Osteoblast (primary cell): Measurements from ENCODE around the gene TRPV4. TPM values are rescaled to one million over a fixed set of nuclear protein-coding genes. Genes with fewer than 3 reads are reported as not detected.

Experiments used
- DNase-seq: peaks from one replicate; pipeline ENCODE4 v3.0.0; 2011; ENCODE audit warnings: low spot score, mixed read lengths; ENCODE audit not compliant: insufficient read length; ENCODE audit errors: missing footprints
- H2AFZ ChIP-seq: 2 replicates; pipeline ENCODE4 v1.6.0; 2011; ENCODE audit warnings: mild to moderate bottlenecking, low read length
- H3K27ac ChIP-seq: 2 replicates; pipeline ENCODE4 v1.5.1; 2011; ENCODE audit warnings: mild to moderate bottlenecking, low read depth, low read length, moderate library complexity
- H3K27me3 ChIP-seq: 2 replicates; pipeline ENCODE4 v1.6.0; 2012; ENCODE audit warnings: mild to moderate bottlenecking, control low read depth, inconsistent platforms, low read length, moderate library complexity; ENCODE audit not compliant: insufficient read depth
- H3K36me3 ChIP-seq: 2 replicates; pipeline ENCODE4 v1.5.1; 2011; ENCODE audit warnings: mild to moderate bottlenecking, low read length, control low read depth, moderate library complexity; ENCODE audit not compliant: insufficient read depth
- H3K4me1 ChIP-seq: 2 replicates; pipeline ENCODE4 v1.5.1; 2011; ENCODE audit warnings: mild to moderate bottlenecking, low read length, control low read depth, moderate library complexity; ENCODE audit not compliant: insufficient read depth
- H3K4me2 ChIP-seq: 2 replicates; pipeline ENCODE4 v1.6.0; 2011; ENCODE audit warnings: mild to moderate bottlenecking, low read length; ENCODE audit not compliant: insufficient read depth
- H3K4me3 ChIP-seq: fragments of 200-600 bp; sonication (generic); 3 replicates; pipeline ENCODE4 v1.5.1; 2012; ENCODE audit warnings: mild to moderate bottlenecking, low read length, inconsistent platforms; ENCODE audit not compliant: insufficient read depth
- H3K79me2 ChIP-seq: 2 replicates; pipeline ENCODE4 v1.6.0; 2012; ENCODE audit warnings: mild to moderate bottlenecking, low read length, control low read depth, inconsistent platforms; ENCODE audit not compliant: insufficient read depth
- H3K9me3 ChIP-seq: 2 replicates; pipeline ENCODE4 v1.5.1; 2011; ENCODE audit warnings: low read depth, low read length, control low read depth
- H4K20me1 ChIP-seq: 2 replicates; pipeline ENCODE4 v1.6.0; 2012; ENCODE audit warnings: mild to moderate bottlenecking, low read length, control low read depth; ENCODE audit not compliant: insufficient read depth
- CTCF ChIP-seq: IDR thresholded peaks from 2 replicates; pipeline ENCODE4 v1.5.1; 2011; ENCODE audit warnings: mild to moderate bottlenecking, low read depth, low read length, moderate library complexity; ENCODE audit errors: extremely low read depth
- total RNA-seq: library from RNA; depleted of rRNA; stranded (reverse); fragments of >200 nt; gene quantifications from 2 replicates; pipeline ENCODE4 v1.2.3, GENCODE V29; 2012

TRPV4 gene
- total RNA-seq, 1 donor = 5.8 TPM

- Histone ChIP-seq H3K27me3 (no peaks in the 10 kb centered on the region), H3K9me3 (peaks cover 4% of the 10 kb centered on the region)
- TF ChIP-seq CTCF = no peak
Observed at GRCh38 chr12:109760930-109761921, 72.0 kb downstream of the TRPV4 start.

GRCh38 chr12:109760031-109760929 lies 72.9 kb downstream of the TRPV4 start:
- DNase-seq = peak; percentile 48
- no peaks in the 10 kb centered on the region for H4K20me1 ChIP-seq

More at GRCh38 chr12:109760930-109761921, 72.0 kb downstream of the TRPV4 start:
- Histone ChIP-seq H4K20me1 (no peaks in the 10 kb centered on the region), H2AFZ (no peak overlapping the region), H3K4me1 (no peaks in the 10 kb centered on the region), H3K4me2 (no peak overlapping the region), H3K36me3 (no peaks in the 10 kb centered on the region), H3K79me2 (no peaks in the 10 kb centered on the region), H3K4me3 (no peak overlapping the region), H3K27ac (no peak overlapping the region)
- peak; percentile 0 for DNase-seq

GRCh38 chr12:109759595-109759994 lies 73.6 kb downstream of the TRPV4 start:
- no peaks in the 10 kb centered on the region for H3K79me2 ChIP-seq
- no peak overlapping the region for H3K4me3 ChIP-seq
- H4K20me1 ChIP-seq = no peaks in the 10 kb centered on the region
- no peaks in the 10 kb centered on the region for H3K36me3 ChIP-seq
- no peaks in the 10 kb centered on the region for H3K4me1 ChIP-seq
- no peak overlapping the region for H3K4me2 ChIP-seq
- H2AFZ ChIP-seq = no peak overlapping the region
- no peaks in the 10 kb centered on the region for H3K27me3 ChIP-seq
- TF ChIP-seq CTCF = no peak
- H3K27ac ChIP-seq = no peak overlapping the region
- peaks cover 6% of the 10 kb centered on the region for H3K9me3 ChIP-seq
- peak; percentile 8 for DNase-seq

More at GRCh38 chr12:109760031-109760929, 72.9 kb downstream of the TRPV4 start:
- Histone ChIP-seq H3K79me2 (no peaks in the 10 kb centered on the region), H3K9me3 (peaks cover 6% of the 10 kb centered on the region), H3K27me3 (no peaks in the 10 kb centered on the region), H2AFZ (no peak overlapping the region), H3K27ac (no peak overlapping the region), H3K4me3 (no peak overlapping the region), H3K36me3 (no peaks in the 10 kb centered on the region), H3K4me1 (no peaks in the 10 kb centered on the region), H3K4me2 (no peak overlapping the region)
- no peak for TF ChIP-seq CTCF
